Activated CD8-positive, alpha-beta memory T cell treated with anti-CD3 and anti-CD28 coated beads, Interleukin-2, amount 10 ng/mL, durations not matched to agents 7 days and 5 days (primary cell): ENCODE results near the gene UCHL1. TPM values are rescaled to one million over a fixed set of nuclear protein-coding genes. Genes with fewer than 3 reads are reported as not detected.
"Not testable (repeated sequence)": the region's sequence is repeated elsewhere in the genome, so short reads cannot be mapped to it uniquely, and the experiment has no call there.

Source experiments
- ATAC-seq: fragments of 150-1000 bp; cut with Tn5 transposase; one replicate; pipeline ENCODE4 v1.10.0; 2021; ENCODE audit warnings: moderate library complexity
- CTCF ChIA-PET: fragments of 350-600 bp; sonication (Branson Sonifier 250); formaldehyde crosslinking; loops from one replicate; lab custom pipeline; 2021; ENCODE audit warnings: antibody characterized with exemption; lab: Charles Lee
- DNase-seq: peaks from one replicate; pipeline ENCODE4 v3.0.0-alpha.2; 2020
- H3K27ac Mint-ChIP-seq: one replicate; pipeline ENCODE4 v1.8.0; 2021; ENCODE audit warnings: mild to moderate bottlenecking, mixed read lengths
- H3K27me3 Mint-ChIP-seq: one replicate; pipeline ENCODE4 v1.8.0; 2021; ENCODE audit warnings: mixed read lengths
- H3K36me3 Mint-ChIP-seq: one replicate; pipeline ENCODE4 v1.8.0; 2021; ENCODE audit warnings: mild to moderate bottlenecking, mixed read lengths
- H3K4me1 Mint-ChIP-seq: one replicate; pipeline ENCODE4 v1.8.0; 2021; ENCODE audit warnings: mixed read lengths
- H3K4me3 Mint-ChIP-seq: one replicate; pipeline ENCODE4 v1.8.0; 2021; ENCODE audit warnings: mild to moderate bottlenecking, moderate library complexity, mixed read lengths
- H3K9me3 Mint-ChIP-seq: one replicate; pipeline ENCODE4 v1.8.0; 2022; ENCODE audit warnings: low read depth, mixed read lengths
- total RNA-seq, 2 experiments: library from RNA; stranded (reverse); gene quantifications; one replicate each; pipeline ENCODE4 v1.2.3, GENCODE V29; 2021

The UCHL1 gene
- total RNA-seq, 2 experiments from 2014 or later, result 0.85 to 4.7 TPM

DNA sequence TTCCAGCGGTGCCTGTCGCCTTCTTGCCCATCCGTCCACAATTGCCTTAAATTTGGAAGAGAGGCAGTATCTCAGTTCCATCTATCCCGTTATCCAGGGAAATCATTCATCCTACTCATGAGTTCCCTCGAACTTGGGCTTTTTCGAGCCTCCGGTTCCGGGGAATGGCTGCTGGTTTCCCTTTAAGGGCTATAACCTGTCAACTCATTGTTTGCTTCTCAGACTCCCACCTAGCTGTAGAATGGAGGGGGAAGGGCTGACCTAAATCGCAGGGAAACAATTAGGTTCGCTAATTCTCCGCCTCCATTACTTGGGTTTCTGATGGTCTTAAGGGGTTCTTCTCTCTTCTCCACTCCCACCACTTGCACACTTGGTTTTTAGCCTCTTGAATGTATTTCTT, 1.2 kb downstream of the UCHL1 start:
- peaks cover 1% of the 10 kb centered on the region for H3K36me3 Mint-ChIP-seq
- no peak overlapping the region for H3K4me3 Mint-ChIP-seq
- ATAC-seq (no peak), DNase-seq (no peak)
- H3K9me3 Mint-ChIP-seq, result no peaks in the 10 kb centered on the region
- CTCF ChIA-PET, result no interaction called here
- H3K27me3 Mint-ChIP-seq, result peaks cover 44% of the 10 kb centered on the region
- peaks cover 7% of the 10 kb centered on the region for H3K4me1 Mint-ChIP-seq
- H3K27ac Mint-ChIP-seq, result no peak overlapping the region

DNA sequence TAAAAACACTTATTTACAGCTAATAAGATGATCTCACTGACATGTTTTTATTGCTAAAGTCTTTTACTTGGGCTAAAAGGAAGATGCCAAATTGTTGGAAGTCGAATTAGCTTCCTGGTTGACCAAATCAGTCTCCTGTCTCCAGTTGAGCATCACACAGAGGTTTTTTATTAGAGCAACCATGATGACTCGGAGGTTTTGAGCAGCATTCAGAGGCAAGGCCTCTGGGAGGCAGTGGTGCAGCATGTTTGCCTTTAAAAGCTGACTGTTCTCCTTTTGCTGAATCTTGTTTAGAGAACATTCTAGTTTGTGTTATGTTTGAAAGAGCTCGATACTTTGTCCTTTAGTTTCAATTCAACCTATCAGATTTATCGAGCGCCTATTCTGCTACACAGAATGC, 2.1 kb downstream of the UCHL1 start:
- Mint-ChIP-seq H3K27ac (no peak overlapping the region), H3K4me3 (no peak overlapping the region), H3K4me1 (peaks cover 7% of the 10 kb centered on the region), H3K9me3 (no peaks in the 10 kb centered on the region), H3K27me3 (peaks cover 46% of the 10 kb centered on the region), H3K36me3 (peaks cover 1% of the 10 kb centered on the region)
- ATAC-seq, result no peak
- CTCF ChIA-PET, result interaction anchor here (1.0 to 2.4 kb wide), 2 partner anchors 22 to 283 kb away, joined by 3 to 8 read pairs; no protein-coding TSS in a partner anchor
- no peak for DNase-seq

GRCh38 chr4:41260116-41260733, 3.5 kb downstream of the UCHL1 start:
- H3K27me3 Mint-ChIP-seq, result peaks cover 44% of the 10 kb centered on the region
- H3K9me3 Mint-ChIP-seq, result no peaks in the 10 kb centered on the region
- peaks cover 7% of the 10 kb centered on the region for H3K4me1 Mint-ChIP-seq
- H3K27ac Mint-ChIP-seq, result no peak overlapping the region
- DNase-seq, result no peak
- ATAC-seq, result no peak
- CTCF ChIA-PET, result interaction anchor here (2.4 kb wide), 1 partner anchor 21 kb away, joined by 8 read pairs; no protein-coding TSS in a partner anchor
- H3K4me3 Mint-ChIP-seq, result no peak overlapping the region
- peaks cover 1% of the 10 kb centered on the region for H3K36me3 Mint-ChIP-seq

DNA sequence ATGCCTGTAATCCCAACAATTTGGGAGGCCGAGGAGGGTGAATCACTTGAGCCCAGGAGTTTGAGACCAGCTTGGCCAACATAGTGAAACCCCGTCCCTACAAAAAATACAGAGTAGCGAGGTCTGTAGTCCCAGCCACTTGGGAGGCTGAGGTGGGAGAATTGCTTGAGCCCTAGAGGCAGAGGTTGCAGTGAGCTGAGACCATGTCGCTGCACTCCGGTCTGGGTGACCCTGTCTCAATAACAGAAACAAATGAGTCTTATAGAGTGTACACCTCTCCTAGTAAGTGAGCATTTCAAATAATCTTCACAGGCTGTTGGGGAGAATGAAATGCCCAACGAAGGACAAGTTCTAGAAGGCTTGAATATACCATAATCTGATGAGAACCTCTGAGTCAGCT, 5.5 kb downstream of the UCHL1 start:
- peaks cover 5% of the 10 kb centered on the region for H3K4me1 Mint-ChIP-seq
- peaks cover 28% of the 10 kb centered on the region for H3K27me3 Mint-ChIP-seq
- H3K9me3 Mint-ChIP-seq, result no peaks in the 10 kb centered on the region
- DNase-seq, result no peak
- no peak for ATAC-seq
- no peak overlapping the region for H3K27ac Mint-ChIP-seq
- H3K4me3 Mint-ChIP-seq, result no peak overlapping the region
- CTCF ChIA-PET, result no interaction called here
- H3K36me3 Mint-ChIP-seq, result no peaks in the 10 kb centered on the region

DNA sequence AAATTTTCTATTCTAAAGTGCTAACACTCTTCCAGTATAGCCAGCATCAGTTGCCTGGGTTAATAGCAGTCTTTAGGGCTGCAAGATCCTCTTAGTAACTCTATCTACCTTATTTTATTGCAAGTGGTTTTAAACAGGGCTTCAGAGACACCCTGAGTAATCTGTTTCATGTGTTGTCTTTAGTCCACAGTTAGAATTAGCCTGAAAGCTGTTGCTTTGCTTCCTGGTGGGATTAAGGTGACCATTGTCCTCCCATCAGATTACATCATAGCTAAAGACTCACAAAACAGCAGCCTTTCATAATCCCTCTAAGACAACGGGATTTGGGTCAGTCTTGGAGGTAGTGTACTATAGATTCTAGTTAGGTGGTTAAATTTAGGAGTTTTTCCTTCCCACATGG, 7.5 kb downstream of the UCHL1 start:
- Mint-ChIP-seq H3K4me3 (no peak overlapping the region), H3K27ac (no peak overlapping the region), H3K9me3 (no peaks in the 10 kb centered on the region), H3K36me3 (no peaks in the 10 kb centered on the region), H3K4me1 (no peaks in the 10 kb centered on the region), H3K27me3 (peaks cover 13% of the 10 kb centered on the region)
- CTCF ChIA-PET, result no interaction called here
- ATAC-seq, result no peak
- DNase-seq, result no peak

DNA sequence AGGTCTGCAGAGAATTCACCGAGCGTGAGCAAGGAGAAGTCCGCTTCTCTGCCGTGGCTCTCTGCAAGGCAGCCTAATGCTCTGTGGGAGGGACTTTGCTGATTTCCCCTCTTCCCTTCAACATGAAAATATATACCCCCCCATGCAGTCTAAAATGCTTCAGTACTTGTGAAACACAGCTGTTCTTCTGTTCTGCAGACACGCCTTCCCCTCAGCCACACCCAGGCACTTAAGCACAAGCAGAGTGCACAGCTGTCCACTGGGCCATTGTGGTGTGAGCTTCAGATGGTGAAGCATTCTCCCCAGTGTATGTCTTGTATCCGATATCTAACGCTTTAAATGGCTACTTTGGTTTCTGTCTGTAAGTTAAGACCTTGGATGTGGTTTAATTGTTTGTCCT, 11.3 kb downstream of the UCHL1 start:
- no peaks in the 10 kb centered on the region for H3K4me1 Mint-ChIP-seq
- peaks cover 3% of the 10 kb centered on the region for H3K27me3 Mint-ChIP-seq
- no peaks in the 10 kb centered on the region for H3K36me3 Mint-ChIP-seq
- ATAC-seq (no peak), DNase-seq (no peak)
- CTCF ChIA-PET, result no interaction called here
- H3K9me3 Mint-ChIP-seq, result no peaks in the 10 kb centered on the region
- no peak overlapping the region for H3K27ac Mint-ChIP-seq
- H3K4me3 Mint-ChIP-seq, result no peak overlapping the region

- CTCF ChIA-PET, result no interaction called here
- H3K27ac Mint-ChIP-seq, result no peak overlapping the region
- no peaks in the 10 kb centered on the region for H3K9me3 Mint-ChIP-seq
- H3K4me3 Mint-ChIP-seq, result no peak overlapping the region
- H3K27me3 Mint-ChIP-seq, result no peaks in the 10 kb centered on the region
- ATAC-seq (no peak), DNase-seq (no peak)
- H3K36me3 Mint-ChIP-seq, result no peaks in the 10 kb centered on the region
- no peaks in the 10 kb centered on the region for H3K4me1 Mint-ChIP-seq
Observed at GRCh38 chr4:41268721-41269517, 12.2 kb downstream of the UCHL1 start.

- CTCF ChIA-PET, result no interaction called here
- Mint-ChIP-seq H3K36me3 (no peaks in the 10 kb centered on the region), H3K27me3 (no peaks in the 10 kb centered on the region), H3K4me1 (no peaks in the 10 kb centered on the region), H3K9me3 (no peaks in the 10 kb centered on the region), H3K4me3 (no peak overlapping the region), H3K27ac (no peak overlapping the region)
- DNase-seq, result no peak
- ATAC-seq, result no peak
Observed at GRCh38 chr4:41269682-41270081, 13.0 kb downstream of the UCHL1 start.

DNA sequence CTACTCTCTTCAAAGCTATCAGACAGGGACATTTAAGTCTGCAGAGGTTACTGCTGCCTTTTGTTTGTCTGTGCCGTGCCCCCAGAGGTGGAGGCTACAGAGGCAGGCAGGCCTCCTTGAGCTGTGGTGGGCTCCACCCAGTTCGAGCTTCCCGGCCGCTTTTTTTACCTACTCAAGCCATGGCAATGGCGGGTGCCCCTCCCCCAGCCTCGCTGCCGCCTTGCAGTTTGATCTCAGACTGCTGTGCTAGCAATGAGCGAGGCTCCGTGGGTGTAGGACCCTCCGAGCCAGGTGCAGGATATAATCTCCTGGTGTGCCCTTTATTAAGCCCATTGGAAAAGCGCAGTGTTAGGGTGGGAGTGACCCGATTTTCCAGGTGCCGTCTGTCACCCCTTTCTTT, 19.2 kb downstream of the UCHL1 start:
- H3K36me3 Mint-ChIP-seq, H3K27me3 Mint-ChIP-seq, DNase-seq, H3K9me3 Mint-ChIP-seq, H3K4me3 Mint-ChIP-seq, H3K4me1 Mint-ChIP-seq, H3K27ac Mint-ChIP-seq, ATAC-seq: not testable (repeated sequence)
- CTCF ChIA-PET, result interaction anchor here (0.8 kb wide), 1 partner anchor 49 kb away, joined by 4 read pairs; no protein-coding TSS in a partner anchor

DNA sequence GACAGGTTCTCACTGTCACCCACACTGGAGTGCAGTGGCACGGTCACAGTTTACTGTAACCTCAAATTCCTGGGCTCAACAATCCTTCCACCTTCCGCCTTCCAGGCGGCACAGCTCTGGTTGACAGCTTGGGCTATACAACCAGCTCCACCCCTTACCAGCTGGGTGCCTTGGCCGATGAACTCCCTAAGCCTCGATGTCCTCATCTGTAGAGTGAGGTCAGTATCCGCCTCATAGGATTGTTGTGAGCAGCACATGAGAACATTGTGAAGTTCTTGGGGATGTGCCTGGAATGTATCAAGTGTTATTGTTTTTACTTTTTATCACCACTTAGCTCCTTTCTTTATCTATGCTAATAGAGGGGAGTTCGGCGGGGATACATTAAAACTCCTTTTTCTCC, 23.3 kb downstream of the UCHL1 start:
- Mint-ChIP-seq H3K9me3 (no peaks in the 10 kb centered on the region), H3K27me3 (no peaks in the 10 kb centered on the region), H3K27ac (no peak overlapping the region), H3K4me3 (no peak overlapping the region), H3K4me1 (no peaks in the 10 kb centered on the region), H3K36me3 (no peaks in the 10 kb centered on the region)
- ATAC-seq (no peak), DNase-seq (no peak)
- CTCF ChIA-PET, result interaction anchor here (1.8 to 4.9 kb wide), 3 partner anchors 356 to 382 kb away, joined by 4 to 65 read pairs (median 14); no protein-coding TSS in a partner anchor

GRCh38 chr4:41281038-41281634, 24.4 kb downstream of the UCHL1 start:
- peak; percentile 42 for DNase-seq
- Mint-ChIP-seq H3K27me3 (no peaks in the 10 kb centered on the region), H3K27ac (no peak overlapping the region)

DNA sequence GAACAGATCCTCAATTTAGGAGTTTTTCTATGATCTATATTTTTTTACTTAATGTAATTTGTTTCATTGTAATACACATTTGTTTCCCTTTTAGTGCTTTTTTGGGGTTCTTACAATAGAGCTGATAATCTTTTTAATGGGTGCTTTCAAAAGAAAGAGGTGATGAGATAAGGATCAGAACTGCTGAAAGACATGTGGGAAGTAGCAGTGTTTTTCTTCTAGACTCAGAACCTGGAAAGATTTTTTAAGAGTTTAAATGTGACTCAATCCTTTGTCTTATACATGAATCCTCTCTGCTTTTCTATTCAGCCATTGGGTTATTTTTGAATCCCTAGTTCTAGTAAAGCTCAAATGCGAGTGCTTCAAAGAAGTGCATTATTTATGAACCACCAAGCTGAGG, 25.6 kb downstream of the UCHL1 start:
- Mint-ChIP-seq H3K4me3 (no peak overlapping the region), H3K27me3 (no peaks in the 10 kb centered on the region), H3K27ac (no peak overlapping the region), H3K9me3 (no peaks in the 10 kb centered on the region), H3K36me3 (no peaks in the 10 kb centered on the region), H3K4me1 (no peaks in the 10 kb centered on the region)
- DNase-seq, result no peak
- ATAC-seq, result no peak
- CTCF ChIA-PET, result interaction anchor here (0.7 to 4.9 kb wide), 5 partner anchors 137 to 607 kb away, joined by 3 to 65 read pairs (median 4); no protein-coding TSS in a partner anchor

More at GRCh38 chr4:41281038-41281634, 24.4 kb downstream of the UCHL1 start:
- CTCF ChIA-PET, result interaction anchor here (1.0 to 4.9 kb wide), 10 partner anchors 14 to 609 kb away, joined by 3 to 65 read pairs (median 4); no protein-coding TSS in a partner anchor
- Mint-ChIP-seq H3K36me3 (no peaks in the 10 kb centered on the region), H3K4me3 (no peak overlapping the region), H3K4me1 (no peaks in the 10 kb centered on the region), H3K9me3 (no peaks in the 10 kb centered on the region)
- peak; percentile 81 for ATAC-seq

- DNase-seq, result no peak
- no peaks in the 10 kb centered on the region for H3K4me1 Mint-ChIP-seq
- H3K9me3 Mint-ChIP-seq, result no peaks in the 10 kb centered on the region
- ATAC-seq, result no peak
- no peak overlapping the region for H3K27ac Mint-ChIP-seq
- no peaks in the 10 kb centered on the region for H3K36me3 Mint-ChIP-seq
- H3K27me3 Mint-ChIP-seq, result no peaks in the 10 kb centered on the region
- CTCF ChIA-PET, result no interaction called here
- H3K4me3 Mint-ChIP-seq, result no peak overlapping the region
Observed at GRCh38 chr4:41285202-41285863, 28.6 kb downstream of the UCHL1 start.
